ENCODE results near the gene FCRLA.
"Not testable (repeated sequence)": the region's sequence is repeated elsewhere in the genome, so short reads cannot be mapped to it uniquely, and the experiment has no call there.

Gene FCRLA

DNA sequence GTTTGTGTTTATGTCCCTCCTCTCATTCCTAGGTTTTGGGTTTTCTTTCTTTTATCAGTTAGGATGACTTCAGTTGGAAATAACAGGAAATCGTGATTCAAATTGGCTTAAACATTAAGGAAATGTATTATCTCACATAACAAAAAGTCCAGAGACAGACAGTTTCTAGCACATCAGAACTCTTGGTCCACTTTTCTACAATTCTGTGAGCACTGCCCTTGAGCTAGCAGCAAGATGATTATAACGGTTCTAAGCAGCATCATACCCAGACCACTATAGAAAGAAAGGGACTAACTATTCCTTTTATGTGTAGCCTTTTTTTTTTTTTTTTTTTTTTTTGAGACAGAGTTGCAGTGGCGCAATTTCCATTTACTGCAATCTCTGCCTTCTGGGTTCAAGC is 25.1 kb upstream of the FCRLA start:
- Histone ChIP-seq H2AFZ (ENCODE audit: low read depth) (no peak overlapping the region), H3K9ac (no peak overlapping the region), H4K20me1 (ENCODE audit: insufficient read depth) (no peaks in the 10 kb centered on the region), H3K27ac (no peak overlapping the region), H3K79me2 (ENCODE audit: insufficient read depth, low read depth) (no peaks in the 10 kb centered on the region), H3K4me3 (IDR thresholded peaks at IDR 0.05; ENCODE audit: insufficient read depth, low read depth, low read length) (no peak overlapping the region), H3K4me1 (ENCODE audit: low read depth, poor library complexity, severe bottlenecking) (no peaks in the 10 kb centered on the region), H3K36me3 (ENCODE audit: insufficient read depth) (no peaks in the 10 kb centered on the region), H3K27me3 (ENCODE audit: insufficient read depth, low read depth) (no peaks in the 10 kb centered on the region), H3K4me2 (no peak overlapping the region)
- TF ChIP-seq, protein P1, sequence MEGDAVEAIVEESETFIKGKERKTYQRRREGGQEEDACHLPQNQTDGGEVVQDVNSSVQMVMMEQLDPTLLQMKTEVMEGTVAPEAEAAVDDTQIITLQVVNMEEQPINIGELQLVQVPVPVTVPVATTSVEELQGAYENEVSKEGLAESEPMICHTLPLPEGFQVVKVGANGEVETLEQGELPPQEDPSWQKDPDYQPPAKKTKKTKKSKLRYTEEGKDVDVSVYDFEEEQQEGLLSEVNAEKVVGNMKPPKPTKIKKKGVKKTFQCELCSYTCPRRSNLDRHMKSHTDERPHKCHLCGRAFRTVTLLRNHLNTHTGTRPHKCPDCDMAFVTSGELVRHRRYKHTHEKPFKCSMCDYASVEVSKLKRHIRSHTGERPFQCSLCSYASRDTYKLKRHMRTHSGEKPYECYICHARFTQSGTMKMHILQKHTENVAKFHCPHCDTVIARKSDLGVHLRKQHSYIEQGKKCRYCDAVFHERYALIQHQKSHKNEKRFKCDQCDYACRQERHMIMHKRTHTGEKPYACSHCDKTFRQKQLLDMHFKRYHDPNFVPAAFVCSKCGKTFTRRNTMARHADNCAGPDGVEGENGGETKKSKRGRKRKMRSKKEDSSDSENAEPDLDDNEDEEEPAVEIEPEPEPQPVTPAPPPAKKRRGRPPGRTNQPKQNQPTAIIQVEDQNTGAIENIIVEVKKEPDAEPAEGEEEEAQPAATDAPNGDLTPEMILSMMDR (conservative IDR thresholded peaks at IDR 0.05; ENCODE audit: low read depth, low read length), result no peak

GRCh38 chr1:161688946-161689345 is 18.1 kb upstream of the FCRLA start:
- Histone ChIP-seq H3K27me3 (ENCODE audit: insufficient read depth, low read depth) (no peaks in the 10 kb centered on the region), H2AFZ (ENCODE audit: low read depth) (no peak overlapping the region), H3K4me1 (ENCODE audit: low read depth, poor library complexity, severe bottlenecking) (no peaks in the 10 kb centered on the region), H3K4me3 (IDR thresholded peaks at IDR 0.05; ENCODE audit: insufficient read depth, low read depth, low read length) (no peak overlapping the region), H3K79me2 (ENCODE audit: insufficient read depth, low read depth) (no peaks in the 10 kb centered on the region), H3K9ac (no peak overlapping the region), H3K27ac (no peak overlapping the region), H3K36me3 (ENCODE audit: insufficient read depth) (no peaks in the 10 kb centered on the region), H3K4me2 (no peak overlapping the region), H4K20me1 (ENCODE audit: insufficient read depth) (no peaks in the 10 kb centered on the region)
- TF ChIP-seq, protein P1 (conservative IDR thresholded peaks at IDR 0.05; ENCODE audit: low read depth, low read length), result no peak

GRCh38 chr1:161691846-161692245 is 15.2 kb upstream of the FCRLA start:
- TF ChIP-seq, protein P1 (conservative IDR thresholded peaks at IDR 0.05; ENCODE audit: low read depth, low read length), result no peak
- no peaks in the 10 kb centered on the region for H3K27me3 ChIP-seq (ENCODE audit: insufficient read depth, low read depth)
- H3K9ac ChIP-seq, result no peak overlapping the region
- no peaks in the 10 kb centered on the region for H3K36me3 ChIP-seq (ENCODE audit: insufficient read depth)
- no peak overlapping the region for H3K4me3 ChIP-seq (IDR thresholded peaks at IDR 0.05; ENCODE audit: insufficient read depth, low read depth, low read length)
- no peaks in the 10 kb centered on the region for H3K4me1 ChIP-seq (ENCODE audit: low read depth, poor library complexity, severe bottlenecking)
- H3K79me2 ChIP-seq (ENCODE audit: insufficient read depth, low read depth), result no peaks in the 10 kb centered on the region
- no peaks in the 10 kb centered on the region for H4K20me1 ChIP-seq (ENCODE audit: insufficient read depth)
- no peak overlapping the region for H2AFZ ChIP-seq (ENCODE audit: low read depth)
- H3K4me2 ChIP-seq, result no peak overlapping the region
- H3K27ac ChIP-seq, result no peak overlapping the region

DNA sequence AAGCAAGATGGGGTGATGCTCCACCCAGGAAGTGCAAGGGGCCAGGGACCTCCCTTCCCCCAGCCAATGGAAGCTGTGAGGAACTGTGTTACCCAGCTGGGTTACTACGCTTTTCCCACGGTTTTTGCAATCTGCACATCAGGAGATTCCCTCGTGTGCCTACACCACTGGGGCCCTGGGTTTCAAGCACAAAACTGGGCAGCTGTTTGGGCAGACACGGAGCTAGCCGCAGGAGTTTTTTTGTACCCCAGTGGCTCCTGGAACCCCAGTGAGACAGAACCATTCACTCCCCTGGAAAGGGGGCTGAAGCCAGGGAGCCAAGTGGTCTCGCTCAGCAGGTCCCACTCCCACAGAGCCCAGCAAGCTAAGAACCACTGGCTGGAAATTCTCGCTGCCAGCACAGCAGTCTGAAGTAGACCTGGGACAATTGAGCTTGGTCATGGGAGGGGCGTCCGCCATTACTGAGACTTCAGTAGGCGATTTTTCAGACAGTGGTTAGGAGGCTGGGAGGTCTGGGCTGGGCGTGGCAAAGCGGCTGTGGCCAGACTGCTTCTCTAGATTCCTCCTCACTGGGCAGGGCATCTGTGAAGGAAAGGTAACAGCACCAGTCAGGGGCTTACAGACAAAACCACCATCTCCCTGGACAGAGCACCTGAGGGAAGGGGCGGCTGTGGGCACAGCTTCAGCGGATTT is 13.9 kb upstream of the FCRLA start:
- not testable (repeated sequence) for H4K20me1 ChIP-seq (ENCODE audit: insufficient read depth); H3K9ac ChIP-seq; H3K4me3 ChIP-seq (IDR thresholded peaks at IDR 0.05; ENCODE audit: insufficient read depth, low read depth, low read length); H3K79me2 ChIP-seq (ENCODE audit: insufficient read depth, low read depth); H2AFZ ChIP-seq (ENCODE audit: low read depth); H3K27me3 ChIP-seq (ENCODE audit: insufficient read depth, low read depth); H3K4me2 ChIP-seq; H3K4me1 ChIP-seq (ENCODE audit: low read depth, poor library complexity, severe bottlenecking); H3K27ac ChIP-seq; H3K36me3 ChIP-seq (ENCODE audit: insufficient read depth)

DNA sequence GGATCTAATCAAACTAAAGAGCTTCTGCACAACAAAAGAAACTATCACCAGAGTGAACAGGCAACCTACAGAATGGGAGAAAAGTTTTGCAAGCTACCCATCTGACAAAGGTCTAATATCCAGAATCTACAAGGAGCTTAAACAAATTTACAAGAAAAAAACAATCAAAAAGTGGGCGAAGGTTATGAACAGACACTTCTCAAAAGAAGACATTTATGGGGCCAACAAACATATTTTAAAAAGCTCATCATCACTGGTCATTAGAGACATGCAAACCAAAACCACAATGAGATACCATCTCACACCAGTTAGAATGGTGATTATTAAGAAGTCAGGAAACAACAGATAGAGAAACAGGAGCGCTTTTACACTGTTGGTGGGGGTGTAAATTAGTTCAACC is 8.7 kb upstream of the FCRLA start:
- not testable (repeated sequence) for H3K4me2 ChIP-seq; H3K4me3 ChIP-seq (IDR thresholded peaks at IDR 0.05; ENCODE audit: insufficient read depth, low read depth, low read length); H3K27me3 ChIP-seq (ENCODE audit: insufficient read depth, low read depth)

More for the DNA sequence above, 8.7 kb upstream of the FCRLA start:
- H2AFZ ChIP-seq (ENCODE audit: low read depth); H3K9ac ChIP-seq; H3K36me3 ChIP-seq (ENCODE audit: insufficient read depth); H4K20me1 ChIP-seq (ENCODE audit: insufficient read depth); H3K79me2 ChIP-seq (ENCODE audit: insufficient read depth, low read depth); H3K4me1 ChIP-seq (ENCODE audit: low read depth, poor library complexity, severe bottlenecking); H3K27ac ChIP-seq: not testable (repeated sequence)

Data from KMS-11 (cell line).